Measurements from ENCODE around the gene KRT25.

DNA sequence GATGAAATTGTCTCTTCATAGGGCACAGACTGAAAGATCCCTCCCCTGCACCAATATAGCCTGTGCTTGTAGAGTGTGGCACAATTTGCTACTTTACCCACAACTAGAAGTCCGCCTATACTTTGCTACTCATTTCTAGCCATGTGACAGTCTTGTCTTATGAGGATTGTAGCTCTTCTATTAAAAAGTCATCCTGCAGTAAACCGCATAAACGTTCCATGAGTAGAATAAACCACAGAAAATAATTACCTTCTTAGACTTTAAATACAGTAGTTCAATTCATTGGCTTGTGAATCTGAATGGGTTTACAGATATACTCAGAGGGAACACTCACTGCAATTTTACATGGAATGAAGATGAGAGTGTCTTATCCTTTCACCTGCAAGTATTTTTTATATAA is 22.8 kb upstream of the KRT25 start:
- TF ChIP-seq, protein P1, sequence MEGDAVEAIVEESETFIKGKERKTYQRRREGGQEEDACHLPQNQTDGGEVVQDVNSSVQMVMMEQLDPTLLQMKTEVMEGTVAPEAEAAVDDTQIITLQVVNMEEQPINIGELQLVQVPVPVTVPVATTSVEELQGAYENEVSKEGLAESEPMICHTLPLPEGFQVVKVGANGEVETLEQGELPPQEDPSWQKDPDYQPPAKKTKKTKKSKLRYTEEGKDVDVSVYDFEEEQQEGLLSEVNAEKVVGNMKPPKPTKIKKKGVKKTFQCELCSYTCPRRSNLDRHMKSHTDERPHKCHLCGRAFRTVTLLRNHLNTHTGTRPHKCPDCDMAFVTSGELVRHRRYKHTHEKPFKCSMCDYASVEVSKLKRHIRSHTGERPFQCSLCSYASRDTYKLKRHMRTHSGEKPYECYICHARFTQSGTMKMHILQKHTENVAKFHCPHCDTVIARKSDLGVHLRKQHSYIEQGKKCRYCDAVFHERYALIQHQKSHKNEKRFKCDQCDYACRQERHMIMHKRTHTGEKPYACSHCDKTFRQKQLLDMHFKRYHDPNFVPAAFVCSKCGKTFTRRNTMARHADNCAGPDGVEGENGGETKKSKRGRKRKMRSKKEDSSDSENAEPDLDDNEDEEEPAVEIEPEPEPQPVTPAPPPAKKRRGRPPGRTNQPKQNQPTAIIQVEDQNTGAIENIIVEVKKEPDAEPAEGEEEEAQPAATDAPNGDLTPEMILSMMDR (conservative IDR thresholded peaks at IDR 0.05; ENCODE audit: low read depth, low read length), result no peak
- TF ChIP-seq RAD21 (IDR thresholded peaks at IDR 0.05; ENCODE audit: low read length) (no peak), CHD1 (IDR thresholded peaks at IDR 0.05; ENCODE audit: low read depth, low read length) (no peak), BHLHE40 (IDR thresholded peaks at IDR 0.05; ENCODE audit: low read depth, low read length) (no peak), CEBPB (IDR thresholded peaks at IDR 0.05; ENCODE audit: low read depth, low read length) (no peak), FOS (IDR thresholded peaks at IDR 0.05; ENCODE audit: low read depth, low read length) (no peak), POLR2A (IDR thresholded peaks at IDR 0.05; ENCODE audit: low read depth, low read length) (no peak), RFX5 (IDR thresholded peaks at IDR 0.05; ENCODE audit: low read depth, low read length) (no peak), MAFK (IDR thresholded peaks at IDR 0.05; ENCODE audit: low read depth, low read length) (no peak), MXI1 (IDR thresholded peaks at IDR 0.05; ENCODE audit: borderline replicate concordance, low read depth, low read length) (no peak), NFE2L2 (IDR thresholded peaks at IDR 0.05; ENCODE audit: low read depth, low read length) (no peak), SMC3 (IDR thresholded peaks at IDR 0.05; ENCODE audit: low read depth, low read length) (no peak)
- TF ChIP-seq, protein P2, sequence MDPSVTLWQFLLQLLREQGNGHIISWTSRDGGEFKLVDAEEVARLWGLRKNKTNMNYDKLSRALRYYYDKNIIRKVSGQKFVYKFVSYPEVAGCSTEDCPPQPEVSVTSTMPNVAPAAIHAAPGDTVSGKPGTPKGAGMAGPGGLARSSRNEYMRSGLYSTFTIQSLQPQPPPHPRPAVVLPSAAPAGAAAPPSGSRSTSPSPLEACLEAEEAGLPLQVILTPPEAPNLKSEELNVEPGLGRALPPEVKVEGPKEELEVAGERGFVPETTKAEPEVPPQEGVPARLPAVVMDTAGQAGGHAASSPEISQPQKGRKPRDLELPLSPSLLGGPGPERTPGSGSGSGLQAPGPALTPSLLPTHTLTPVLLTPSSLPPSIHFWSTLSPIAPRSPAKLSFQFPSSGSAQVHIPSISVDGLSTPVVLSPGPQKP (IDR thresholded peaks at IDR 0.05; ENCODE audit: borderline replicate concordance, low read depth, low read length), result no peak
- TF ChIP-seq, protein P3, sequence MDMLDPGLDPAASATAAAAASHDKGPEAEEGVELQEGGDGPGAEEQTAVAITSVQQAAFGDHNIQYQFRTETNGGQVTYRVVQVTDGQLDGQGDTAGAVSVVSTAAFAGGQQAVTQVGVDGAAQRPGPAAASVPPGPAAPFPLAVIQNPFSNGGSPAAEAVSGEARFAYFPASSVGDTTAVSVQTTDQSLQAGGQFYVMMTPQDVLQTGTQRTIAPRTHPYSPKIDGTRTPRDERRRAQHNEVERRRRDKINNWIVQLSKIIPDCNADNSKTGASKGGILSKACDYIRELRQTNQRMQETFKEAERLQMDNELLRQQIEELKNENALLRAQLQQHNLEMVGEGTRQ (IDR thresholded peaks at IDR 0.05; ENCODE audit: low read depth, low read length), result no peak
